SU-DHL-6 (cell line): Measurements from ENCODE around the gene AACS.

Experiments
- EZH2phosphoT487 ChIP-seq: fragments of 200-600 bp; sonication (generic), shearing (Covaris generic); conservative IDR thresholded peaks from 2 replicates; pipeline ENCODE4 v1.6.1; 2018; ENCODE audit warnings: mild to moderate bottlenecking, antibody characterized with exemption, low read length, moderate library complexity, mixed read lengths
- TF ChIP-seq, protein P1 (sequence below): fragments of 200-600 bp; sonication (generic); IDR thresholded peaks from one replicate; pipeline ENCODE4 v1.5.1; 2017; ENCODE audit warnings: antibody characterized with exemption, mild to moderate bottlenecking, low read length, moderate library complexity; ENCODE audit not compliant: insufficient read depth, poor library complexity, severe bottlenecking

DNA sequence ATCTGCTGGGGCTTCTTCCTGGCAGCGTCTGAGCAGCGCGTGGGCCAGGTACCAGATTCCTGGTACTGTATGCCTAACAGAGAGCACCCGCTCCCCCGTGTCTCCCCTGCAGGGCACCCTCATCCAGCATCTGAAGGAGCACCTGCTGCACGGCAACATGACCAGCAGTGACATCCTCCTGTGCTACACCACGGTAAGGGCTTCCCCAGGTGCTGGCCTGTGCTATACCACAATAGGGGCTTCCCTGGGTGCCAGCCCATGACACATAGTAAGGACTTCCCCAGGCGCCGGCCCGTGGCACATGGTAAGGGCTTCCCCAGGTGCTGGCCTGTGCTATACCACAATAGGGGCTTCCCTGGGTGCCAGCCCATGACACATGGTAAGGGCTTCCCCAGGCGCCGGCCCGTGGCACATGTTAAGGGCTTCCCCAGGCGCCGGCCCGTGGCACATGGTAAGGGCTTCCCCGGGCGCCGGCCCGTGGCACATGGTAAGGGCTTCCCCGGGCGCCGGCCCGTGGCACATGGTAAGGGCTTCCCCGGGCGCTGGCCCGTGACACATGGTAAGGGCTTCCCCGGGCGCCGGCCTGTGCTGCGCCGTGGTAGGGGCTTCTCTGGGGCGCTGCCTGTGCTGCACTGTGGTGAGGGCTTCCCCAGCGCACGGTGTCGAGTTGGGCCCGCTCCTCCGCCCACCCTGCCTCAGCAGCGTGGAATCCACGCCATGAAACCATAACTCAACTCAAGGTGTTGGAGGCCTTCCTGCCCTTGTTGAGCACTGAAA lies 49.3 kb downstream of the AACS start:
- TF ChIP-seq, protein P1, sequence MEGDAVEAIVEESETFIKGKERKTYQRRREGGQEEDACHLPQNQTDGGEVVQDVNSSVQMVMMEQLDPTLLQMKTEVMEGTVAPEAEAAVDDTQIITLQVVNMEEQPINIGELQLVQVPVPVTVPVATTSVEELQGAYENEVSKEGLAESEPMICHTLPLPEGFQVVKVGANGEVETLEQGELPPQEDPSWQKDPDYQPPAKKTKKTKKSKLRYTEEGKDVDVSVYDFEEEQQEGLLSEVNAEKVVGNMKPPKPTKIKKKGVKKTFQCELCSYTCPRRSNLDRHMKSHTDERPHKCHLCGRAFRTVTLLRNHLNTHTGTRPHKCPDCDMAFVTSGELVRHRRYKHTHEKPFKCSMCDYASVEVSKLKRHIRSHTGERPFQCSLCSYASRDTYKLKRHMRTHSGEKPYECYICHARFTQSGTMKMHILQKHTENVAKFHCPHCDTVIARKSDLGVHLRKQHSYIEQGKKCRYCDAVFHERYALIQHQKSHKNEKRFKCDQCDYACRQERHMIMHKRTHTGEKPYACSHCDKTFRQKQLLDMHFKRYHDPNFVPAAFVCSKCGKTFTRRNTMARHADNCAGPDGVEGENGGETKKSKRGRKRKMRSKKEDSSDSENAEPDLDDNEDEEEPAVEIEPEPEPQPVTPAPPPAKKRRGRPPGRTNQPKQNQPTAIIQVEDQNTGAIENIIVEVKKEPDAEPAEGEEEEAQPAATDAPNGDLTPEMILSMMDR, result no peak
- no peak for TF ChIP-seq EZH2phosphoT487
